CD4-positive, CD25-positive, alpha-beta regulatory T cell (primary cell): ENCODE measurements around the gene DNAJC28. TPM values are rescaled to one million over a fixed set of nuclear protein-coding genes. Genes with fewer than 3 reads are reported as not detected.

Experiments used
- ATAC-seq, 2 donors: fragments of 150-1000 bp; cut with Tn5 transposase; one replicate each; pipeline ENCODE4 v1.10.0; 2021; ENCODE audit warnings: low read depth in 2 of 2, moderate number of reproducible peaks in 2 of 2, moderate library complexity in 1 of 2
- DNase-seq, 3 donors: peaks; one replicate each; pipeline versions ENCODE4 v3.0.0 to v3.0.0-alpha.2; 2012 to 2022; ENCODE audit warnings: mixed read lengths in 1 of 3
- H3K27ac ChIP-seq: one replicate; pipeline ENCODE4 v1.7.0; 2013; ENCODE audit warnings: mild to moderate bottlenecking, low read length; ENCODE audit not compliant: insufficient read depth, poor library complexity, severe bottlenecking
- H3K27me3 ChIP-seq: one replicate; pipeline ENCODE4 v1.7.0; 2013; ENCODE audit warnings: low read length; ENCODE audit not compliant: control insufficient read depth, insufficient read depth
- H3K36me3 ChIP-seq: one replicate; pipeline ENCODE4 v1.7.0; 2013; ENCODE audit warnings: mild to moderate bottlenecking, low read length, moderate library complexity; ENCODE audit not compliant: control insufficient read depth, insufficient read depth
- H3K4me1 ChIP-seq: 2 replicates; pipeline ENCODE4 v1.7.0; 2013; ENCODE audit warnings: mild to moderate bottlenecking, low read length; ENCODE audit not compliant: insufficient read depth, control insufficient read depth, poor library complexity, severe bottlenecking
- H3K4me3 ChIP-seq: one replicate; pipeline ENCODE4 v1.7.0; 2013; ENCODE audit warnings: low read depth, mild to moderate bottlenecking, low read length, moderate library complexity
- H3K9me3 ChIP-seq, 2 experiments: 1 replicate in 1 of 2; 2 replicates in 1 of 2; pipeline ENCODE4 v1.7.0; 2013; ENCODE audit warnings: low read length in 2 of 2, mild to moderate bottlenecking in 1 of 2, moderate library complexity in 1 of 2; ENCODE audit not compliant: control insufficient read depth in 2 of 2
- H3K27ac Mint-ChIP-seq, 3 donors: one replicate each; pipeline ENCODE4 v1.8.0; 2020 to 2022; ENCODE audit warnings: mild to moderate bottlenecking in 3 of 3, mixed read lengths in 3 of 3, moderate library complexity in 2 of 3
- H3K27me3 Mint-ChIP-seq: one replicate; pipeline ENCODE4 v1.8.0; 2022; ENCODE audit warnings: mild to moderate bottlenecking, mixed read lengths
- H3K36me3 Mint-ChIP-seq: one replicate; pipeline ENCODE4 v1.8.0; 2020; ENCODE audit warnings: mixed read lengths
- H3K4me1 Mint-ChIP-seq, 4 donors: one replicate each; pipeline ENCODE4 v1.8.0; 2020 to 2022; ENCODE audit warnings: mixed read lengths in 4 of 4, mild to moderate bottlenecking in 1 of 4
- H3K4me3 Mint-ChIP-seq, 4 donors: one replicate each; pipeline ENCODE4 v1.8.0; 2020 to 2022; ENCODE audit warnings: mild to moderate bottlenecking in 4 of 4, mixed read lengths in 4 of 4, moderate library complexity in 3 of 4
- H3K9me3 Mint-ChIP-seq, 7 donors: one replicate each; pipeline ENCODE4 v1.8.0; 2020 to 2022; ENCODE audit warnings: mixed read lengths in 7 of 7, mild to moderate bottlenecking in 3 of 7, moderate library complexity in 2 of 7
- polyA plus RNA-seq, 4 donors: library from polyadenylated mRNA; unstranded; fragments of 300-500 nt; fragmentation: Illumina TruSeq; gene quantifications; one replicate each; pipeline ENCODE4 v1.2.3, GENCODE V29; 2021
- total RNA-seq: library from RNA; stranded (reverse); gene quantifications from one replicate; pipeline ENCODE4 v1.2.3, GENCODE V29; 2022

Gene DNAJC28
- total and polyA plus RNA-seq, 5 donors from 2014 or later = 0.17 to 0.78 (median 0.70) TPM

GRCh38 chr21:33480481-33481103 is 10.9 kb downstream of the DNAJC28 start:
- H3K9me3 ChIP-seq = no peaks in the 10 kb centered on the region
- H3K4me1 ChIP-seq = peaks cover 16% of the 10 kb centered on the region
- Mint-ChIP-seq H3K36me3 (peaks cover 3% of the 10 kb centered on the region), H3K4me1 (peaks cover 7 to 36% (median 12%) of the 10 kb centered on the region in 4 donors), H3K27me3 (peaks cover 10% of the 10 kb centered on the region), H3K27ac (peak overlapping the region; percentile 73 to 90 (median 84)), H3K4me3 (peak overlapping the region; percentile 81 to 99 (median 94)), H3K9me3 (no peaks in the 10 kb centered on the region)
- DNase-seq (no peak), ATAC-seq (no peak)
- no peaks in the 10 kb centered on the region for H3K27me3 ChIP-seq
- peak overlapping the region; percentile 88 for H3K4me3 ChIP-seq
- peak overlapping the region; percentile 92 for H3K27ac ChIP-seq
- H3K36me3 ChIP-seq = no peaks in the 10 kb centered on the region

DNA sequence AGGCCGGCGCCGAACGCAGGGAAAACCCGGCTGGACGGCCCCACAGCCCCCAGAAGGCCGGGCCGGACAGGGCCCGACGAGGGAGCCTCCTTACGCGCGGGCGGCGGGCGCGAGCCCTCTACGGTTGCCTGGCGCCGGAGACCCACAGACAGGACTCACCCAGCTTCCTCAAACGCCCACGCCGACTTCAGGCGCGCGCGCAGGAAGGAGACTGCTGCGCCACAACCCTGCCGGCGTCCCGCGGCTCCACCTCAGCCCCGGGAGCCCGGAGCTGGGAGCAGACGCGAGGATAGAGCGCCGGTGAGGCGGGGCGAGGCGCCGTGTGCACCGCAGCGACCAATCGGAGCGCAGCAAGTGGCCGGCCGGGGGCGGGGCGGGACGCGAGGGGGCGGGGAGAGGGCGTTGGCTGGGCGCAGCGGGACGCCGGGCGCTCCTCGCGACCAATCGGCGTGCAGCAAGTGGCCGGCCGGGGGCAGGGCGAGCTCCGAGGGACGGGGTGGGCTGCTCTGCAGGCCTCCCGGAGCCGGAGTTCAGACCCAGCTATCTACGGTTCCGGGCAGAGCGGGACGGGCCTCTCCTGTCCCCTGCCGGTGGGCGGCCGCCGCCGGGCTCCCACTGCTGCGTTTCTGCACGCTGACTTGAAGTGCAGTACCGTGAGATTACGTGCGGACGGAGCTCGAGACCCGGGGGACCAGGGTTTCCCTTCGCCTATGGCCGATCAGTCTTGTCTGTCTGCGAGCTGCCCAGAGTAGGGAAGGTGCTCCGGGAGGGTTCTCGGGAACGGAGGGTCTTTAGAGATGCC is 11.6 kb downstream of the DNAJC28 start, which contains the start of gene TMEM50B:
TSS of gene TMEM50B (minus strand) at position 296 of the 802 bp plus-strand sequence. CDS start 11,089 bp downstream, outside the sequence.
- H3K27me3 ChIP-seq = no peaks in the 10 kb centered on the region
- Mint-ChIP-seq H3K36me3 (peaks cover 3% of the 10 kb centered on the region), H3K9me3 (no peaks in the 10 kb centered on the region), H3K4me1 (peaks cover 7 to 36% (median 12%) of the 10 kb centered on the region in 4 donors), H3K27ac (peak within 1 kb of the TSS; percentile 73 to 93 (median 88)), H3K4me3 (peak within 1 kb of the TSS; percentile 90 to 99 (median 94)), H3K27me3 (peaks cover 10% of the 10 kb centered on the region)
- peak within 1 kb of the TSS; percentile 90 for H3K4me3 ChIP-seq
- DNase-seq (peak; percentile 91 to 97 (median 94)), ATAC-seq (peak; percentile 87 to 89)
- H3K36me3 ChIP-seq = no peaks in the 10 kb centered on the region
- H3K4me1 ChIP-seq = peaks cover 16% of the 10 kb centered on the region
- peak within 1 kb of the TSS; percentile 92 for H3K27ac ChIP-seq
- no peaks in the 10 kb centered on the region for H3K9me3 ChIP-seq

DNA sequence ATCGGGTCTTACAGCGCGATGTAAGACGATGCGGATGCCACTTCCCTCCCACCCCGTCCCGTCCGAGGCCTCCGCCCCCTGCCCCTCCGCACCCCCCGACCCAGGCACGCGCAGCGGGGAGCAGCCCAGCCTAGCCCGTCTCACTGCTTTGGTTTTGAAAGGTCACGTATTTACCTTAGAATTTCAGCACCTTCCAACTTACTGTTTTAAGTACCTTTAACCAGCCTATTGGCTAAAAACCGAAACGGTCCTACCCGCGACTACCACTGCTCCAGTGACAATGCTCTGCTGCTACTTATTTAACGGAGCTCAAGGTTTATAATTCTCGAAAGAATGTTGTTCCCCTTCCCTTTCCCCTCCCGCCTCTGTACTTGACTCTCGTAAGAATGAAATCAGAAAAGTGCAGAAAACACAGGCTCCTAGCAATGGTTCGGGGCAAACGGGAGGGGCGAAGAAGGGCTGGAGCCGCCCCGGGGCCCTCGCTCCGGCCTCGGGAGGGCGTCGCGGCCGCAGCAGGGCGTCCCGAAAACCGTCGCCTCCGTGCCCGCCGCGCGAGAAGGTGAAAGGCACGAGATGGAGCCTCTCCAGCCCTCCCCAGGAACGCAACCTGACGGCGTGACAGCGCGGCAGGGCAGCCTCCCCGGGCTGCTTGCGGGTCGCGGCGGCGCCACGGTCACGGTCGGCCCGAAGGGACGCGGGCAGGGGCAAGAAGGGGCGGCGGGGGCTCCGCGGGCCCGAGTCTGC is 12.4 kb downstream of the DNAJC28 start:
- no peaks in the 10 kb centered on the region for H3K36me3 ChIP-seq
- H3K27ac ChIP-seq = peak overlapping the region; percentile 92
- ATAC-seq (peak; percentile 7 to 11), DNase-seq (peak; percentile 33 to 66 (median 54))
- peaks cover 16% of the 10 kb centered on the region for H3K4me1 ChIP-seq
- peak overlapping the region; percentile 88 to 99 (median 91) for H3K4me3 Mint-ChIP-seq
- H3K4me3 ChIP-seq = peak overlapping the region; percentile 90
- no peaks in the 10 kb centered on the region for H3K9me3 Mint-ChIP-seq
- H3K36me3 Mint-ChIP-seq = peaks cover 3% of the 10 kb centered on the region
- H3K27me3 ChIP-seq = no peaks in the 10 kb centered on the region
- H3K27ac Mint-ChIP-seq = peak overlapping the region; percentile 43 to 93 (median 88)
- peaks cover 6% of the 10 kb centered on the region for H3K27me3 Mint-ChIP-seq
- H3K9me3 ChIP-seq = no peaks in the 10 kb centered on the region
- H3K4me1 Mint-ChIP-seq = peaks cover 7 to 36% (median 12%) of the 10 kb centered on the region in 4 donors

GRCh38 chr21:33478182-33478581 is 13.3 kb downstream of the DNAJC28 start:
- no peaks in the 10 kb centered on the region for H3K36me3 ChIP-seq
- Mint-ChIP-seq H3K4me1 (peaks cover 9 to 43% (median 13%) of the 10 kb centered on the region in 4 donors), H3K27me3 (peaks cover 4% of the 10 kb centered on the region), H3K9me3 (no peaks in the 10 kb centered on the region), H3K4me3 (peak overlapping the region; percentile 88 to 99 (median 91)), H3K27ac (peak overlapping the region in 2 of 3 donors; percentile 88 to 93), H3K36me3 (peaks cover 8% of the 10 kb centered on the region)
- H3K27me3 ChIP-seq = no peaks in the 10 kb centered on the region
- no peaks in the 10 kb centered on the region for H3K9me3 ChIP-seq
- ATAC-seq = no peak
- no peak overlapping the region for H3K27ac ChIP-seq
- peak overlapping the region; percentile 90 for H3K4me3 ChIP-seq
- H3K4me1 ChIP-seq = peaks cover 16% of the 10 kb centered on the region
- DNase-seq = no peak

GRCh38 chr21:33477066-33477465 is 14.4 kb downstream of the DNAJC28 start:
- no peak overlapping the region for H3K4me3 ChIP-seq
- no peaks in the 10 kb centered on the region for H3K27me3 ChIP-seq
- peak overlapping the region; percentile 31 to 87 (median 68) for H3K4me3 Mint-ChIP-seq

GRCh38 chr21:33473344-33473743 is 18.2 kb downstream of the DNAJC28 start:
- H3K27ac Mint-ChIP-seq = peak overlapping the region in 1 of 3 donors; percentile 2
- H3K27me3 ChIP-seq = no peaks in the 10 kb centered on the region
- H3K4me3 ChIP-seq = no peak overlapping the region
- H3K4me1 ChIP-seq = peaks cover 8% of the 10 kb centered on the region
- peaks cover 15 to 46% (median 20%) of the 10 kb centered on the region in 4 donors for H3K4me1 Mint-ChIP-seq
- no peaks in the 10 kb centered on the region for H3K9me3 Mint-ChIP-seq
- no peak overlapping the region for H3K4me3 Mint-ChIP-seq
- DNase-seq (no peak), ATAC-seq (no peak)
- H3K27me3 Mint-ChIP-seq = no peaks in the 10 kb centered on the region
- no peaks in the 10 kb centered on the region for H3K36me3 ChIP-seq
- no peaks in the 10 kb centered on the region for H3K9me3 ChIP-seq
- peaks cover 9% of the 10 kb centered on the region for H3K36me3 Mint-ChIP-seq
- H3K27ac ChIP-seq = no peak overlapping the region

More at GRCh38 chr21:33477066-33477465, 14.4 kb downstream of the DNAJC28 start:
- Histone ChIP-seq H3K9me3 (no peaks in the 10 kb centered on the region), H3K27ac (no peak overlapping the region), H3K4me1 (peaks cover 16% of the 10 kb centered on the region), H3K36me3 (no peaks in the 10 kb centered on the region)
- Mint-ChIP-seq H3K27ac (peak overlapping the region in 1 of 3 donors; percentile 66), H3K4me1 (peaks cover 9 to 47% (median 16%) of the 10 kb centered on the region in 4 donors), H3K9me3 (no peaks in the 10 kb centered on the region), H3K36me3 (peaks cover 8% of the 10 kb centered on the region), H3K27me3 (peaks cover 4% of the 10 kb centered on the region)
- DNase-seq (no peak), ATAC-seq (no peak)

DNA sequence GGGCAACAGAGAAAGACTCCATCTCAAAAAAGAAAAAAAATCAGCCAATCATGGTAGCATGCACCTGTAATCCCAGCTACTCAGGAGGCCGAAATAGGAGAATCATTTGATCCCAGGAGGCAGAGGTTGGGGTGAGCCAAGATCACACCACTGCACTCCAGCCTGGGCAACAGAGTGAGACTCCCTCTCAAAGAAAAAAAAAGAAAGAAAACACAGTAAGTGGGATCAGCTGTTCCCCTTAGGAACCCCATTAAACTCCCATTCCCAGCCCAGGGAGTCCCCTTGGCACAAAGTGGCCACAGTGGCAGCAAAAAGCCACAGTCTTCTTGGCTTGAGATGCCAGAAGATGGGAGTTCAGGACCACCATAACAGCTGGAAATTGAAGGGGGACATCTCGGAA is 20.8 kb downstream of the DNAJC28 start:
- ATAC-seq (no peak), DNase-seq (no peak)
- Mint-ChIP-seq H3K27me3 (no peaks in the 10 kb centered on the region), H3K4me3 (no peak overlapping the region), H3K27ac (no peak overlapping the region), H3K36me3 (peaks cover 18% of the 10 kb centered on the region), H3K9me3 (no peaks in the 10 kb centered on the region), H3K4me1 (peaks cover 12 to 36% (median 15%) of the 10 kb centered on the region in 4 donors)
- H3K27ac ChIP-seq = no peak overlapping the region
- peaks cover 16% of the 10 kb centered on the region for H3K36me3 ChIP-seq
- H3K27me3 ChIP-seq = no peaks in the 10 kb centered on the region
- H3K9me3 ChIP-seq = no peaks in the 10 kb centered on the region
- no peaks in the 10 kb centered on the region for H3K4me1 ChIP-seq
- no peak overlapping the region for H3K4me3 ChIP-seq
